Cardiac fibroblast (primary cell): Measurements from ENCODE around the gene THSD4.

Experiments
- DNase-seq, 2 donors: peaks; one replicate each; pipeline versions ENCODE4 v3.0.0 to v3.0.0-alpha.2; 2010; ENCODE audit warnings: low read depth in 2 of 2
- H3K4me3 ChIP-seq, 2 donors: replicated peaks in 1 of 2; 1 replicate in 1 of 2; 2 replicates in 1 of 2; pipeline ENCODE4 v1.5.1; 2011; ENCODE audit warnings: low read depth in 2 of 2, low read length in 2 of 2, mild to moderate bottlenecking in 2 of 2, moderate library complexity in 1 of 2
- CTCF ChIP-seq: IDR thresholded peaks from one replicate; pipeline ENCODE4 v1.5.1; 2011; ENCODE audit warnings: low read depth, mild to moderate bottlenecking, low read length, inconsistent platforms

The THSD4 gene

GRCh38 chr15:71225851-71226250, 110.6 kb downstream of the THSD4 start:
- TF ChIP-seq CTCF = no peak
- no peak overlapping the region for H3K4me3 ChIP-seq
- DNase-seq = no peak

- H3K4me3 ChIP-seq = no peak overlapping the region
- no peak for TF ChIP-seq CTCF
- DNase-seq = no peak
Observed at GRCh38 chr15:71226536-71227455, 111.5 kb downstream of the THSD4 start.

GRCh38 chr15:71228403-71228802, 113.1 kb downstream of the THSD4 start:
- TF ChIP-seq CTCF = no peak
- DNase-seq = no peak
- H3K4me3 ChIP-seq = no peak overlapping the region

GRCh38 chr15:71230303-71230702, 115.0 kb downstream of the THSD4 start:
- no peak overlapping the region for H3K4me3 ChIP-seq
- DNase-seq = no peak
- TF ChIP-seq CTCF = no peak

- H3K4me3 ChIP-seq = no peak overlapping the region
- no peak for TF ChIP-seq CTCF
- no peak for DNase-seq
Observed at GRCh38 chr15:71231758-71232157, 116.5 kb downstream of the THSD4 start.

- no peak for TF ChIP-seq CTCF
- no peak overlapping the region for H3K4me3 ChIP-seq
- DNase-seq = no peak
Observed at GRCh38 chr15:71232411-71232810, 117.1 kb downstream of the THSD4 start.
